SK-N-MC (cell line): ENCODE data around the gene TMEM150C.

Experiments
- EZH2 ChIP-seq: fragments of 200-600 bp; sonication (generic); IDR thresholded peaks from one replicate; pipeline ENCODE4 v1.6.1; 2017; ENCODE audit warnings: antibody characterized with exemption
- FOXP2 ChIP-seq: optimal IDR thresholded peaks from 2 replicates; pipeline ENCODE3; 2011; ENCODE audit warnings: mild to moderate bottlenecking, moderate library complexity; ENCODE audit not compliant: insufficient read depth; ENCODE audit errors: extremely low read length, control extremely low read depth
- POLR2AphosphoS5 ChIP-seq: IDR thresholded peaks from 2 replicates; pipeline ENCODE4 v1.6.1; 2012; ENCODE audit warnings: mild to moderate bottlenecking, low read depth, low read length, borderline replicate concordance

DNA sequence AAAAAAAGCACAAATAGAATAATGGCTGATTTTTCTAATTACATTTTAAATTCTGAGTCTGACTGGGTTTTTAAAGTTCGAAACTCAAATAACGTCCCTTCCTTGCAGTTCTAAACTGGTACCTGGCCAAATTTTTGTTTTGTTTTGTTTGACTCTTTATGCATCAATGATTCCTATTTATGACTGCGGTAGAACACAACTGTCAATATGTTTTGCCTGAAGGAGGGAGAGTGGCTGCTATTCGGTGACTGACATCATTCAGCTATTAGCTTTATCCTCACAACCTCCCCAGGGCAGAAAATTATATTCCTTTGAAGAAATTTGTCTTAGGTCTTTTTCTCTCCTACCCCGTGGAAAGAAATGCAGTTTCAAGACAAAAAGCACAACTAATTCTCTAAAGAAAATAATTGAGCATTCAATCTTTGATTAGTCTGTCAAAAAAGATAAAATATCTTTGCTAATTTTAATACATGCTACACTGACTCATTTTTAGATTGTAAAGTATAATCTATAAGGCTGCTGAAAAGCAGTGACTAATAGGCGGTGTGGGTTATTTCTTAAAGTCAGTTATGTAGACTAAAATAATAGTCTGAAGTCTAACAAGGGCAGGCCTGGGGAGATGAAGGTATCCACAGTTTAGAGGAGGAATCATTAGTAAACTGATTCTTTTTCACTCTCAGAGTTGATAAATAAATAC lies 61.9 kb downstream of the TMEM150C start:
- TF ChIP-seq EZH2 (no peak), POLR2AphosphoS5 (no peak), FOXP2 (no peak)
